SK-MEL-5 (cell line): ENCODE data around the gene RAB40B. TPM values are rescaled to one million over a fixed set of nuclear protein-coding genes. Genes with fewer than 3 reads are reported as not detected.

ENCODE experiments used
- DNase-seq: peaks from one replicate; pipeline ENCODE4 v3.0.0-alpha.2; 2016; ENCODE audit warnings: low read depth, low spot score
- in situ Hi-C: cut with HindIII; loops from 2 replicates; pipeline ENCODE4 v1.10.0; 2016; ENCODE audit warnings: low sequenced_read_pairs, high pct_unique_total_duplicates, low pct_unique_long_range_greater_than_20kb
- total RNA-seq: library from RNA; depleted of rRNA; stranded (reverse); fragments of >200 nt; shearing (Covaris generic); gene quantifications from 2 replicates; pipeline ENCODE4 v1.2.3, GENCODE V29; 2014

RAB40B gene
- total RNA-seq, 1 experiment from 2014 or later = 3.5 TPM

- no peak for DNase-seq
- in situ Hi-C loops = no loop called here
These were observed 21.7 kb upstream of the RAB40B start for GRCh38 chr17:82720204-82720603.

GRCh38 chr17:82718986-82719685, 20.6 kb upstream of the RAB40B start:
- in situ Hi-C loops = no loop called here
- DNase-seq = no peak

GRCh38 chr17:82716203-82717010, 17.9 kb upstream of the RAB40B start, which contains the start of gene FN3KRP:
TSS of gene FN3KRP (plus strand) at chr17:82716706. CDS start at chr17:82716756, 50 bp downstream.
- in situ Hi-C loops = no loop called here
- peak; percentile 84 for DNase-seq

- in situ Hi-C loops = no loop called here
These were observed 14.7 kb upstream of the RAB40B start for GRCh38 chr17:82713071-82713723.

GRCh38 chr17:82710499-82711232, 12.2 kb upstream of the RAB40B start:
- DNase-seq = no peak
- in situ Hi-C loops = no loop called here

More at GRCh38 chr17:82713071-82713723, 14.7 kb upstream of the RAB40B start:
- DNase-seq = no peak

GRCh38 chr17:82709676-82710498, 11.4 kb upstream of the RAB40B start:
- no peak for DNase-seq
- in situ Hi-C loops = no loop called here

GRCh38 chr17:82709024-82709675, 10.7 kb upstream of the RAB40B start:
- in situ Hi-C loops = no loop called here

GRCh38 chr17:82705756-82706155, 7.3 kb upstream of the RAB40B start:
- in situ Hi-C loops = no loop called here
- no peak for DNase-seq

More at GRCh38 chr17:82709024-82709675, 10.7 kb upstream of the RAB40B start:
- DNase-seq = no peak

GRCh38 chr17:82704886-82705285, 6.4 kb upstream of the RAB40B start:
- in situ Hi-C loops = no loop called here
- no peak for DNase-seq

- no peak for DNase-seq
These were observed 5.7 kb upstream of the RAB40B start for GRCh38 chr17:82703935-82704865.

GRCh38 chr17:82703036-82703745, 4.7 kb upstream of the RAB40B start:
- no peak for DNase-seq
- in situ Hi-C loops = no loop called here

More at GRCh38 chr17:82703935-82704865, 5.7 kb upstream of the RAB40B start:
- in situ Hi-C loops = no loop called here

GRCh38 chr17:82702231-82702927, 3.9 kb upstream of the RAB40B start:
- in situ Hi-C loops = no loop called here
- no peak for DNase-seq

GRCh38 chr17:82699551-82699950, 1.1 kb upstream of the RAB40B start:
- DNase-seq = no peak
- in situ Hi-C loops = no loop called here

- DNase-seq = no peak
- in situ Hi-C loops = no loop called here
These were observed 510 bp upstream of the RAB40B start for GRCh38 chr17:82698974-82699442.

GRCh38 chr17:82697808-82698064, 762 bp downstream of the RAB40B start:
- in situ Hi-C loops = no loop called here
- DNase-seq = no peak
